ENCODE measurements around the gene TAS2R13. TPM values are rescaled to one million over a fixed set of nuclear protein-coding genes. Genes with fewer than 3 reads are reported as not detected.

TAS2R13 gene
- total and polyA plus RNA-seq, 2 of the 4 experiments (the other 2 are of a cell fraction), result 0.03 to 0.90 TPM

DNA sequence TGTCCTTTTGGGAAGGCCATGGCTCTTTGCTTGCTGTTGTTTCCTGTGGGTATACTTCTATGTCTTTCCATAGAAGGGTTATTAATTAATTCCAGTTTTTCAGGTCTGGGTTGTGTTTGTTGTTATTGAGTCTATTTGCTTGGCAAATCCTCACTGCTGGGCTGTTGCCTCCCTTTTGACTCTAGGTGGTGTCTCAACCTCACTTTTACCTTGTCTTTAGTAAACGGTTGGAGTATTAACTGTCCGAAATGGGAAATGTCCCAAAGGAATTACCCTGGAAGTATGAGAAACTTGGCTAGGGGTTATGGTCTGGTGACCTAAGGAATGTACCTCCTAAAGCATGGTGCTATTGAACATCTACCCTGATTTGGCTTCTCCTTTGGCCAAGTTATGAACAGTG, 42.0 kb downstream of the TAS2R13 start:
- H2BK15ac ChIP-seq (ENCODE audit: low read depth, low read length), result no peak overlapping the region
- ChIA-PET CTCF (no interaction called here), POLR2A (ENCODE audit: unreplicated experiment) (no interaction called here)
- H4K8ac ChIP-seq (ENCODE audit: low read depth in 2 of 2, low read length in 2 of 2), result no peak overlapping the region
- ATAC-seq (ENCODE audit: low read depth), result no peak
- H2AK9ac ChIP-seq (replicated peaks; ENCODE audit: low read depth, low read length, poor library complexity), result no peak overlapping the region
- TF ChIP-seq MAZ (IDR thresholded peaks at IDR 0.05; ENCODE audit: borderline replicate concordance, low read depth, low read length) (no peak), MAFK (IDR thresholded peaks at IDR 0.05; ENCODE audit: low read depth, low read length) (no peak), RCOR1 (IDR thresholded peaks at IDR 0.05; ENCODE audit: insufficient replicate concordance, low read length) (no peak), RAD21 (IDR thresholded peaks at IDR 0.05; ENCODE audit: low read length) (no peak), POLR2A (IDR thresholded peaks at IDR 0.05; ENCODE audit: low read depth, low read length) (no peak), MXI1 (IDR thresholded peaks at IDR 0.05; ENCODE audit: borderline replicate concordance, low read depth, low read length) (no peak), BHLHE40 (IDR thresholded peaks at IDR 0.05; ENCODE audit: low read depth, low read length) (no peak)
- TF ChIP-seq, protein P1, sequence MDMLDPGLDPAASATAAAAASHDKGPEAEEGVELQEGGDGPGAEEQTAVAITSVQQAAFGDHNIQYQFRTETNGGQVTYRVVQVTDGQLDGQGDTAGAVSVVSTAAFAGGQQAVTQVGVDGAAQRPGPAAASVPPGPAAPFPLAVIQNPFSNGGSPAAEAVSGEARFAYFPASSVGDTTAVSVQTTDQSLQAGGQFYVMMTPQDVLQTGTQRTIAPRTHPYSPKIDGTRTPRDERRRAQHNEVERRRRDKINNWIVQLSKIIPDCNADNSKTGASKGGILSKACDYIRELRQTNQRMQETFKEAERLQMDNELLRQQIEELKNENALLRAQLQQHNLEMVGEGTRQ (IDR thresholded peaks at IDR 0.05; ENCODE audit: low read depth, low read length), result no peak
- TF ChIP-seq, protein P2, sequence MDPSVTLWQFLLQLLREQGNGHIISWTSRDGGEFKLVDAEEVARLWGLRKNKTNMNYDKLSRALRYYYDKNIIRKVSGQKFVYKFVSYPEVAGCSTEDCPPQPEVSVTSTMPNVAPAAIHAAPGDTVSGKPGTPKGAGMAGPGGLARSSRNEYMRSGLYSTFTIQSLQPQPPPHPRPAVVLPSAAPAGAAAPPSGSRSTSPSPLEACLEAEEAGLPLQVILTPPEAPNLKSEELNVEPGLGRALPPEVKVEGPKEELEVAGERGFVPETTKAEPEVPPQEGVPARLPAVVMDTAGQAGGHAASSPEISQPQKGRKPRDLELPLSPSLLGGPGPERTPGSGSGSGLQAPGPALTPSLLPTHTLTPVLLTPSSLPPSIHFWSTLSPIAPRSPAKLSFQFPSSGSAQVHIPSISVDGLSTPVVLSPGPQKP (IDR thresholded peaks at IDR 0.05; ENCODE audit: borderline replicate concordance, low read depth, low read length), result no peak
- no peak overlapping the region for H3K23ac ChIP-seq (ENCODE audit: low read depth, low read length)
- H3K9me1 ChIP-seq (ENCODE audit: insufficient read depth, low read length), result peaks cover 4% of the 10 kb centered on the region; the same call in 1 of the 2 replicates
- H3K14ac ChIP-seq (replicated peaks; ENCODE audit: low read depth, low read length), result no peak overlapping the region
- dilution Hi-C loops (cut with HindIII; ENCODE audit: low sequenced_read_pairs, unreplicated experiment) (no loop called here), intact Hi-C loops (cut with micrococcal nuclease) (no loop called here), in situ Hi-C loops (cut with MboI; ENCODE audit: low sequenced_read_pairs) (no loop called here)
- no peak overlapping the region for H4K91ac ChIP-seq (ENCODE audit: insufficient read depth, low read depth, low read length)
- no CpG with 5 or more reads among the region's 2 CpGs for WGBS, 2 experiments (ENCODE audit: extremely low coverage in 2 of 2, insufficient read length in 1 of 2)
- H4K20me1 ChIP-seq (ENCODE audit: insufficient read depth, low read length), result no peaks in the 10 kb centered on the region
- H3K56ac ChIP-seq (ENCODE audit: extremely low read depth, insufficient read depth, low read length), result no peak overlapping the region
- no peaks in the 10 kb centered on the region; a peak in 1 of 4 replicates for H3K79me1 ChIP-seq (ENCODE audit: low read depth in 1 of 2, low read length in 2 of 2)
- no peak overlapping the region for H3K18ac ChIP-seq (ENCODE audit: low read depth, low read length)
- H3K27me3 ChIP-seq (ENCODE audit: control insufficient read depth, insufficient read depth, low read length), result no peaks in the 10 kb centered on the region
- no peaks in the 10 kb centered on the region for H3K9me3 ChIP-seq (ENCODE audit: control insufficient read depth, insufficient read depth, low read length)
- H3K9ac ChIP-seq (ENCODE audit: low read depth, low read length), result no peak overlapping the region
- no peaks in the 10 kb centered on the region for H3K36me3 ChIP-seq (ENCODE audit: control insufficient read depth, insufficient read depth, low read length)
- DNase-seq, result no peak
- no TSS peak for BruUV-seq (replicated peaks)
- no peak overlapping the region for H3K4me3 ChIP-seq (ENCODE audit: insufficient read depth, low read depth, low read length)
- H2BK5ac ChIP-seq (ENCODE audit: low read depth, low read length, poor library complexity, severe bottlenecking), result no peak overlapping the region
- no peak overlapping the region for H3K4ac ChIP-seq (ENCODE audit: low read depth, low read length)
- H3K27ac ChIP-seq (ENCODE audit: insufficient read depth, low read length), result no peak overlapping the region
- no peak overlapping the region for H3K4me2 ChIP-seq (ENCODE audit: low read depth, low read length)
- H3K4me1 ChIP-seq (ENCODE audit: control insufficient read depth, insufficient read depth, low read length), result no peaks in the 10 kb centered on the region
- H4K5ac ChIP-seq (ENCODE audit: low read depth, low read length), result no peak overlapping the region
- no peak overlapping the region for H2BK120ac ChIP-seq (ENCODE audit: low read depth, low read length)
- H2AK5ac ChIP-seq (ENCODE audit: low read depth, low read length), result no peak overlapping the region
- no peak overlapping the region for H2AFZ ChIP-seq (replicated peaks; ENCODE audit: low read length, poor library complexity)
- no peak overlapping the region for H2BK20ac ChIP-seq (ENCODE audit: low read depth, low read length)

All from IMR-90 (cell line).